SHP77 (cell line): Measurements from ENCODE around the gene KRTAP29-1.
"Not testable (repeated sequence)": the region's sequence is repeated elsewhere in the genome, so short reads cannot be mapped to it uniquely, and the experiment has no call there.

Experiments
- DNase-seq, 2 experiments: peaks; one replicate each; lab custom pipeline; 2025; lab: John Stamatoyannopoulos, UW

Gene KRTAP29-1

GRCh38 chr17:41301916-41302901 lies at the start of gene KRTAP29-1:
Gene KRTAP29-1, minus strand, starts transcription at chr17:41302851. Its CDS starts 0 bp downstream, at chr17:41302851.
- DNase-seq: no peak

- DNase-seq: no peak
Observed at GRCh38 chr17:41351177-41351576, 48.5 kb upstream of the KRTAP29-1 start.

- DNase-seq: not testable (repeated sequence)
Observed at GRCh38 chr17:41350381-41350878, 47.8 kb upstream of the KRTAP29-1 start, which contains the start of gene KRT33A. Gene KRT33A, minus strand, starts transcription at chr17:41350828. Its CDS starts 61 bp downstream, at chr17:41350767.

GRCh38 chr17:41347869-41348760 lies 45.5 kb upstream of the KRTAP29-1 start:
- no peak for DNase-seq

- DNase-seq: not testable (repeated sequence)
Observed at GRCh38 chr17:41346421-41346820, 43.8 kb upstream of the KRTAP29-1 start.

GRCh38 chr17:41345992-41346391 lies 43.3 kb upstream of the KRTAP29-1 start:
- DNase-seq: no peak

- no peak for DNase-seq
Observed at GRCh38 chr17:41343029-41343428, 40.4 kb upstream of the KRTAP29-1 start.

GRCh38 chr17:41340934-41341861 lies 38.5 kb upstream of the KRTAP29-1 start:
- no peak for DNase-seq

- no peak for DNase-seq
Observed at GRCh38 chr17:41340494-41340893, 37.8 kb upstream of the KRTAP29-1 start.

GRCh38 chr17:41339571-41340172 lies 37.0 kb upstream of the KRTAP29-1 start:
- no peak for DNase-seq

GRCh38 chr17:41338961-41339485 lies 36.4 kb upstream of the KRTAP29-1 start:
- DNase-seq: no peak

GRCh38 chr17:41335747-41336146 lies 33.1 kb upstream of the KRTAP29-1 start:
- no peak for DNase-seq

- DNase-seq: no peak
Observed at GRCh38 chr17:41334385-41335305, 32.0 kb upstream of the KRTAP29-1 start.

GRCh38 chr17:41333836-41334235 lies 31.2 kb upstream of the KRTAP29-1 start:
- DNase-seq: no peak

GRCh38 chr17:41333098-41333497 lies 30.4 kb upstream of the KRTAP29-1 start:
- no peak for DNase-seq

GRCh38 chr17:41332239-41332638 lies 29.6 kb upstream of the KRTAP29-1 start:
- DNase-seq: no peak

GRCh38 chr17:41331606-41332005 lies 29.0 kb upstream of the KRTAP29-1 start:
- no peak for DNase-seq

- peak; percentile 31 to 45 for DNase-seq
Observed at GRCh38 chr17:41329279-41329948, 26.8 kb upstream of the KRTAP29-1 start.

GRCh38 chr17:41328207-41328606 lies 25.6 kb upstream of the KRTAP29-1 start:
- no peak for DNase-seq
